ENCODE measurements around the gene RHOBTB3. TPM values are rescaled to one million over a fixed set of nuclear protein-coding genes. Genes with fewer than 3 reads are reported as not detected.
A peak's percentile ranks its signal among the peaks of the same experiment; 100 is the strongest.

Gene RHOBTB3
- total RNA-seq, 6 donors from 2014 or later, result 42.4 to 104 (median 60.9) TPM

GRCh38 chr5:95821110-95822021 is 90.2 kb downstream of the RHOBTB3 start:
- ATAC-seq (ENCODE audit: low FRiP score in 2 of 2) (no peak), DNase-seq (no peak)
- peaks cover 62 to 82% (median 71%) of the 10 kb centered on the region in 4 donors for H3K4me1 ChIP-seq
- H3K27ac ChIP-seq, result peak overlapping the region; percentile 89 to 97 (median 94)
- peaks cover 0 to 13% (median under 1%) of the 10 kb centered on the region in 4 donors for H3K36me3 ChIP-seq
- no peaks in the 10 kb centered on the region for H3K9me3 ChIP-seq
- no peaks in the 10 kb centered on the region for H3K27me3 ChIP-seq
- TF ChIP-seq CTCF (IDR thresholded peaks at IDR 0.05), result no peak
- no peak for TF ChIP-seq POLR2A (IDR thresholded peaks at IDR 0.05)
- peak overlapping the region; percentile 72 to 97 (median 74) for H3K4me3 ChIP-seq
- WGBS, 2 donors, result 25 to 32% methylated on average over 8 to 9 of the region's 9 CpGs

DNA sequence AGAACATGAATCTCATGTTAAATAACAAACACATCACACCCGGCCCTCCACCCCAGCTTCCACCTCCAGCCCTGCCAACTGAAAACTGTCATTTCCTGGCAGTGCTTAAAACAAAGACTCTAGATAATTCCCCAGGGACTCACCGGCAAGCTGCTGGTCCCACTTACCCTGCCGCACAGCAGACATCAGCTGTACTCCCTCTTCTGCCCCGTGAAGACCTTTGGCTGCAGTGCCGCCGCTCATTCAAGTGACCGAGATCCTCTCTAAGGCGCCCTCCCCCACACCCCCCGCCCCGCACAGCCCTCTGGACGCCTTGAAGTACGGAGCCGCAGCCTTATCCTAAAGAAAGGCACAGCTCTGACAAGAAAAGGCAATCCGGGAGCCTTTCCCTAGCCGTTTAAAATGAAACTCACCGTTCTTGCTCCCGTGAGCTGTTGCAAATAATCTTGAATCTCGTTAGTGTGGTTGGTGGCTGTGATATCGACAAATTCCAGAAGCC is 91.0 kb downstream of the RHOBTB3 start:
- peaks cover 57 to 84% (median 65%) of the 10 kb centered on the region in 4 donors for H3K4me1 ChIP-seq
- ATAC-seq (ENCODE audit: low FRiP score in 2 of 2), result peak; percentile 65 to 80

DNA sequence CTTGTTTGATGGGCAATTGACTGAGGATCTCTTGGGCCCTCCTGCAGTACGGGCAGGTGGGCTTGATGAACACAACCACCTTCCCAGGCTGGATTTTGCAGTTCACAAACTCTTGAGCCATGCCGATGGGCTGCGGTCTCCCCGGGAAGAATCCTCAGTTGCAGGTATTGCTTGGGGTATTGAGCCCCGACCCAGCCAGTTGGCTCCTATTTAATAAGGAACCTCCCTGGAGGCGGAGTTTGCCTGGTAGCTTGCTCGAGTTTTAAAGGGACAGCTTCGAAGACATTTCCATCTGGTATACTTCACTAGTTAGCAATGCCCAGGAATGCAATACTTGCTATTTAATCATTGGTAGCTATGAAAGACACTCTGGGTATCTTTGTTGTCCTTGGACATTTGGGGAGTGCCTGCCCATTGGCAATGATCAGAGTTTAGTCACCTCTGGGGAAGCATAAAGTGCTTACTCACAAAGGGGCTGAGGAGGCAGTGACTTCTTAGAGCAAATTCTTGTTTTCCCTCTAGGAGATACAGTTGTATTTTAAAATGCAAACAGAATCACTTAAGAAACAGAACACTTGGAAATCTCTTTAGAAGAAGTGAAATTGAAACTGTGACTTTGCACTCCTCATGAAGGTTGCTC is 91.5 kb downstream of the RHOBTB3 start, which contains the start of gene GLRX:
Gene GLRX, minus strand, starts transcription at position 185 of the 640 bp plus-strand sequence. Its CDS starts 64 bp downstream, at position 121.
- H3K4me1 ChIP-seq, result peaks cover 51 to 81% (median 61%) of the 10 kb centered on the region in 4 donors
- DNase-seq (peak in 1 of 2 donors; percentile 88), ATAC-seq (ENCODE audit: low FRiP score in 2 of 2) (peak; percentile 82 to 83)
- no peaks in the 10 kb centered on the region for H3K27me3 ChIP-seq
- 0% methylated on average over 1 to 8 of the region's 8 CpGs for whole genome bisulfite sequencing, 2 donors
- H3K27ac ChIP-seq, result peak within 1 kb of the TSS; percentile 89 to 97 (median 94)
- no peaks in the 10 kb centered on the region for H3K9me3 ChIP-seq
- peak within 1 kb of the TSS; percentile 72 to 97 (median 74) for H3K4me3 ChIP-seq
- TF ChIP-seq POLR2A (IDR thresholded peaks at IDR 0.05), result peak in 3 of 4 donors; percentile 65 to 87 (median 66)
- peak in 1 of 6 experiments; percentile 14 for TF ChIP-seq CTCF (IDR thresholded peaks at IDR 0.05)
- no peak for TF ChIP-seq EP300 (IDR thresholded peaks at IDR 0.05)
- peak; percentile 69 to 92 for TF ChIP-seq POLR2AphosphoS5 (IDR thresholded peaks at IDR 0.05)
- H3K36me3 ChIP-seq, result peaks cover 0 to under 1% (median 0%) of the 10 kb centered on the region in 4 donors

More for the DNA sequence above, 91.0 kb downstream of the RHOBTB3 start:
- peak; percentile 72 to 80 for DNase-seq
- Histone ChIP-seq H3K36me3 (peaks cover 0 to 6% (median 0%) of the 10 kb centered on the region in 4 donors), H3K27me3 (no peaks in the 10 kb centered on the region), H3K27ac (peak overlapping the region; percentile 89 to 97 (median 94)), H3K9me3 (no peaks in the 10 kb centered on the region), H3K4me3 (peak overlapping the region; percentile 72 to 97 (median 74))
- WGBS, 2 donors, result 1 to 2% methylated on average over 19 of the region's 19 CpGs
- TF ChIP-seq POLR2AphosphoS5 (IDR thresholded peaks at IDR 0.05), result peak; percentile 3 to 24
- TF ChIP-seq CTCF (IDR thresholded peaks at IDR 0.05), result no peak
- TF ChIP-seq POLR2A (IDR thresholded peaks at IDR 0.05), result peak in 1 of 4 donors; percentile 16
- no peak for TF ChIP-seq EP300 (IDR thresholded peaks at IDR 0.05)

DNA sequence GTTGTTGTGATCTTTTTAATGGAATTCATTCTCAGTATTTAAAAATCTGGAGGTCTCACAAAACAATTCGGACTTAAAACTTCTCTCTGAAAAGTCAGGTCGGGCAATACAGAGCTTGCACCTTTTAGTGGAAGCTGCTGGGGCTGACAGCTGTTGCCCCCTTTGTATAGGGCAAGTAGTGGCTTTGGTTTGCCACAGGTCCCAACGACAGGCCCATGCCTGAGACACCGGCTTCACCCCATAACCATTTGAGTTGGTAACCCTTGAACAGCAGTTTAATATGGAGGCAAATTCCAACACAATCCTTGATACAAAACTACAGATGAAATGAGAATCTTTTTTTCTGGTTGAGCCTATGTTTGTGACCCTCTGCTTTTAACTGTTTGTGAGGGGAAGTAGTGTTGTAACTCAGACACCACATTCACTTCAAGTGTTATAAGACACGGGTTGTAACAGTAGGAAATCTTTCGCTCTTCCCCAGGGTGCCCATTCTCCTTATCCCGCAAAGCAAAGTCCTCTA is 92.1 kb downstream of the RHOBTB3 start:
- no peak for ATAC-seq (ENCODE audit: low FRiP score in 2 of 2)
- H3K9me3 ChIP-seq, result no peaks in the 10 kb centered on the region
- peaks cover 45 to 81% (median 56%) of the 10 kb centered on the region in 4 donors for H3K4me1 ChIP-seq

More for the DNA sequence above, 92.1 kb downstream of the RHOBTB3 start:
- Histone ChIP-seq H3K4me3 (peak overlapping the region in 3 of 4 donors; percentile 72 to 74 (median 73)), H3K36me3 (no peaks in the 10 kb centered on the region), H3K27me3 (no peaks in the 10 kb centered on the region), H3K27ac (peak overlapping the region; percentile 89 to 97 (median 94))
- DNase-seq, result no peak
- TF ChIP-seq POLR2A (IDR thresholded peaks at IDR 0.05) (no peak), POLR2AphosphoS5 (IDR thresholded peaks at IDR 0.05) (no peak), CTCF (IDR thresholded peaks at IDR 0.05) (no peak), EP300 (IDR thresholded peaks at IDR 0.05) (no peak)
- 37% methylated on average over 7 of the region's 7 CpGs for WGBS, 2 donors
